ENCODE results near the gene DENND2D. TPM values are rescaled to one million over a fixed set of nuclear protein-coding genes. Genes with fewer than 3 reads are reported as not detected.
A peak's percentile ranks its signal among the peaks of the same experiment; 100 is the strongest.

The DENND2D gene
- total and polyA plus RNA-seq, 2 donors (not counting 1 experiment from before 2014, with no cell fraction given) = 48.0 to 111 TPM

- peaks cover 93% of the 10 kb centered on the region for H3K79me2 ChIP-seq (ENCODE audit: control insufficient read depth, insufficient read depth, low read length)
- H2AFZ ChIP-seq (ENCODE audit: insufficient read depth, low read depth, low read length, poor library complexity, severe bottlenecking) = no peak overlapping the region
- WGBS (ENCODE audit: insufficient coverage) = no CpG with 5 or more reads among the region's 2 CpGs
- no peak for ATAC-seq (ENCODE audit: low read depth)
- Mint-ChIP-seq H3K9me3 (ENCODE audit: insufficient read depth) (no peaks in the 10 kb centered on the region), H3K27me3 (no peaks in the 10 kb centered on the region), H3K27ac (peak overlapping the region; percentile 67), H3K4me1 (peaks cover 34% of the 10 kb centered on the region), H3K4me3 (no peak overlapping the region)
- ChIA-PET POLR2A (no interaction called here), CTCF (interaction anchor here (1.1 to 1.6 kb wide), 2 partner anchors 61 to 132 kb away, joined by 3 to 4 read pairs; no protein-coding TSS in a partner anchor)
- H3K4me3 ChIP-seq (ENCODE audit: control extremely low read depth in 1 of 5, extremely low read depth in 1 of 5, insufficient read depth in 1 of 5, low read depth in 2 of 5, low read length in 4 of 5) = no peak overlapping the region
- no peaks in the 10 kb centered on the region for H3K9me3 ChIP-seq (ENCODE audit: control extremely low read depth in 1 of 3, control insufficient read depth in 2 of 3, insufficient read depth in 1 of 3, low read length in 2 of 3)
- TF ChIP-seq CTCF (IDR thresholded peaks at IDR 0.05) (no peak), EZH2 (IDR thresholded peaks at IDR 0.05; ENCODE audit: borderline replicate concordance, insufficient read depth, low read depth, low read length, poor library complexity, severe bottlenecking) (no peak)
- H3K4me2 ChIP-seq (replicated peaks; ENCODE audit: low read depth, low read length, poor library complexity, severe bottlenecking) = no peak overlapping the region
- peaks cover 0 to 8% of the 10 kb centered on the region in 2 donors for H3K4me1 ChIP-seq (ENCODE audit: control insufficient read depth in 2 of 2, insufficient read depth in 2 of 2, low read length in 2 of 2)
- H4K20me1 ChIP-seq (ENCODE audit: control insufficient read depth, insufficient read depth, low read length, poor library complexity, severe bottlenecking) = peaks cover 12% of the 10 kb centered on the region
- intact Hi-C loops (cut with micrococcal nuclease) = loop anchor here (5.0 kb wide), 1 partner anchor 35 kb away; no protein-coding TSS in a partner anchor
- peak overlapping the region in 1 of 2 donors; percentile 59 for H3K27ac ChIP-seq (ENCODE audit: low read length in 2 of 2)
- DNase-seq = no peak
- no peaks in the 10 kb centered on the region for H3K27me3 ChIP-seq (replicated peaks in 1 of 4; ENCODE audit: control extremely low read depth in 1 of 4, control insufficient read depth in 3 of 4, insufficient read depth in 4 of 4, low read length in 3 of 4)
- no peak overlapping the region for H3K9ac ChIP-seq (ENCODE audit: low read length)
- H3K36me3 ChIP-seq (replicated peaks in 1 of 2; ENCODE audit: control extremely low read depth in 1 of 2, control insufficient read depth in 1 of 2, extremely low read depth in 1 of 2, insufficient read depth in 2 of 2, low read length in 1 of 2) = peaks cover 13 to 65% of the 10 kb centered on the region in 2 experiments
Measured at GRCh38 chr1:111162488-111162880, 38.0 kb downstream of the DENND2D start.

- no peak overlapping the region for H3K4me3 Mint-ChIP-seq
- H3K27me3 Mint-ChIP-seq = no peaks in the 10 kb centered on the region
- peaks cover 34% of the 10 kb centered on the region for H3K4me1 Mint-ChIP-seq
- TF ChIP-seq CTCF (IDR thresholded peaks at IDR 0.05) = no peak
- no peak for TF ChIP-seq EZH2 (IDR thresholded peaks at IDR 0.05; ENCODE audit: borderline replicate concordance, insufficient read depth, low read depth, low read length, poor library complexity, severe bottlenecking)
- Histone ChIP-seq H3K79me2 (ENCODE audit: control insufficient read depth, insufficient read depth, low read length) (peaks cover 94% of the 10 kb centered on the region), H3K4me3 (ENCODE audit: control extremely low read depth in 1 of 5, extremely low read depth in 1 of 5, insufficient read depth in 1 of 5, low read depth in 2 of 5, low read length in 4 of 5) (no peak overlapping the region), H3K9ac (ENCODE audit: low read length) (no peak overlapping the region), H3K27me3 (replicated peaks in 1 of 4; ENCODE audit: control extremely low read depth in 1 of 4, control insufficient read depth in 3 of 4, insufficient read depth in 4 of 4, low read length in 3 of 4) (no peaks in the 10 kb centered on the region), H3K4me2 (replicated peaks; ENCODE audit: low read depth, low read length, poor library complexity, severe bottlenecking) (no peak overlapping the region), H4K20me1 (ENCODE audit: control insufficient read depth, insufficient read depth, low read length, poor library complexity, severe bottlenecking) (peaks cover 17% of the 10 kb centered on the region), H3K4me1 (ENCODE audit: control insufficient read depth in 2 of 2, insufficient read depth in 2 of 2, low read length in 2 of 2) (peaks cover 0 to 8% of the 10 kb centered on the region in 2 donors), H2AFZ (ENCODE audit: insufficient read depth, low read depth, low read length, poor library complexity, severe bottlenecking) (no peak overlapping the region), H3K27ac (ENCODE audit: low read length in 2 of 2) (peak overlapping the region in 1 of 2 donors; percentile 59), H3K9me3 (ENCODE audit: control extremely low read depth in 1 of 3, control insufficient read depth in 2 of 3, insufficient read depth in 1 of 3, low read length in 2 of 3) (no peaks in the 10 kb centered on the region), H3K36me3 (replicated peaks in 1 of 2; ENCODE audit: control extremely low read depth in 1 of 2, control insufficient read depth in 1 of 2, extremely low read depth in 1 of 2, insufficient read depth in 2 of 2, low read length in 1 of 2) (peaks cover 14 to 65% of the 10 kb centered on the region in 2 experiments)
- intact Hi-C loops (cut with micrococcal nuclease) = loop anchor here (5.0 kb wide), 1 partner anchor 35 kb away; no protein-coding TSS in a partner anchor
- POLR2A ChIA-PET = no interaction called here
- CTCF ChIA-PET = interaction anchor here (0.6 to 1.6 kb wide), 5 partner anchors 12 to 131 kb away, joined by 3 to 5 read pairs (median 3); no protein-coding TSS in a partner anchor
- WGBS (ENCODE audit: insufficient coverage) = 100% methylated on average over 1 of the region's 1 CpG
- ATAC-seq (ENCODE audit: low read depth) = no peak
- DNase-seq = no peak
- no peaks in the 10 kb centered on the region for H3K9me3 Mint-ChIP-seq (ENCODE audit: insufficient read depth)
- peak overlapping the region; percentile 67 for H3K27ac Mint-ChIP-seq
Measured at GRCh38 chr1:111161843-111162487, 38.5 kb downstream of the DENND2D start.

All from B cell (primary cell).